Stimulated activated CD8-positive, alpha-beta memory T cell treated with anti-CD3 and anti-CD28 coated beads, Interleukin-12 subunit alpha, Interleukin-12 subunit beta, amount 100 ng/mL, for 24 hours (primary cell): ENCODE measurements around the gene LFNG.
"Not testable (repeated sequence)": the region's sequence is repeated elsewhere in the genome, so short reads cannot be mapped to it uniquely, and the experiment has no call there.

ENCODE experiments used
- DNase-seq: peaks from one replicate; pipeline ENCODE4 v3.0.0-alpha.2; 2020; ENCODE audit errors: extremely low read depth

The LFNG gene

DNA sequence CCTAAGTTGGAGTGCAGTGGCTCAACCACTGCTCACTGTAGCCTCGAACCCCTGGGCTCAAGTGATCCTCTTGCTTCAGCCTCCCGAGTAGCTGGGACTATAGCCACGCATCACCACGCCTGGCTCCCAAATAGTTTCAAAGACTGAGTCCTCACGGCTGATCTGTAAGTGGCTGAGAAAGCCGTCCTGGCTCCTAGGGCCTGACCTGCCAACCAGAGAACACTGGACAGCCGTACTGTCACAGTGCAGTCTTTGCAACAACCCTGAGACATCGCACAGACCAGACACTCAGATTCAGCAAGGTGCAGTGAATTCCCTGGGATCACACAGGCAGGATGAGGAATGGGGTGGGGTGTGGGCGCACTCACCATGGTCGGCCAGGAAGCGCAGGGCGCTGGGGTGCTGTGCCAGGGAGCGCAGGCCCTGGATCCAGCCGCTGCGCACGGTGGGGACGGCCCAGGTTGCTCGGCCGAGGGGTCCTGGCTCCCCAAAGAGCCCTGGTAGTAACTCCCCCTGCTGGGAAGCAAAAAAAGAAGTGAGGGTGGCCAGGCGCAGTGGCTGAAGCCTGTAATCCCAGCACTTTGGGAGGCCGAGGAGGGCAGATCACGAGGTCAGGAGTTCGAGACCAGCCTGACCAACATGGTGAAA, 25.1 kb downstream of the LFNG start:
- no peak for DNase-seq

DNA sequence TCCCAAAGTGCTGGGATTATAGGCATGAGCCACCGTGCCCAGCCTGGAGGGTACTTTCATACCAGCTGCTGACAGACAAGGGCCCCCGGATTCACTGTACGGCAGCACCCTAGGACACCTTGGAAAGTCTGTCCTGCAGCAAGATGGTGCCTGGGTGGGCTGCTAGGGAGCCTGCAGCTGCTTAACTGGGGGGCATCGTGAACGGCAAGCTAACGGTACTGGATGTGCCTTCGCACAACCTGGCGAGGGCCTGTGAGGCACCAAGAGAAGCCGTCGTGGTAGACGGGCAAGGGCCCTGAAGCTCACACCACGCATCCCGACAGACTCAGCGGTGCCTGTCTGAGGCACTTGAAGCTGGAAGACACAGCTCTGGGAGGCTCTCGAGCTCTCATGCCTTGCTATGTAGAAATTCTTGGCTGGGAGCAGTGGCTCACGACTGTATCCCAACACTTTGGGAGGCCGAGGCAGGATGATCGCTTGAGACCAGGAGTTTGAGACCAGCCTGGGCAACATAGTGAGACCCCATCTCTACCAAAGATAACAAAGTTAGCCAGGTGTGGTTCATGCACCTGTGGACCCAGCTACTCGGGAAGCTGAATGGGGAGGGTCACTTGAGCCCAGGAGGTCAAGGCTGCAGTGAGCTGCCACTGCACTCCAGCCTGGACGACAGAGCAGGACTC, 26.3 kb downstream of the LFNG start:
- no peak for DNase-seq

DNA sequence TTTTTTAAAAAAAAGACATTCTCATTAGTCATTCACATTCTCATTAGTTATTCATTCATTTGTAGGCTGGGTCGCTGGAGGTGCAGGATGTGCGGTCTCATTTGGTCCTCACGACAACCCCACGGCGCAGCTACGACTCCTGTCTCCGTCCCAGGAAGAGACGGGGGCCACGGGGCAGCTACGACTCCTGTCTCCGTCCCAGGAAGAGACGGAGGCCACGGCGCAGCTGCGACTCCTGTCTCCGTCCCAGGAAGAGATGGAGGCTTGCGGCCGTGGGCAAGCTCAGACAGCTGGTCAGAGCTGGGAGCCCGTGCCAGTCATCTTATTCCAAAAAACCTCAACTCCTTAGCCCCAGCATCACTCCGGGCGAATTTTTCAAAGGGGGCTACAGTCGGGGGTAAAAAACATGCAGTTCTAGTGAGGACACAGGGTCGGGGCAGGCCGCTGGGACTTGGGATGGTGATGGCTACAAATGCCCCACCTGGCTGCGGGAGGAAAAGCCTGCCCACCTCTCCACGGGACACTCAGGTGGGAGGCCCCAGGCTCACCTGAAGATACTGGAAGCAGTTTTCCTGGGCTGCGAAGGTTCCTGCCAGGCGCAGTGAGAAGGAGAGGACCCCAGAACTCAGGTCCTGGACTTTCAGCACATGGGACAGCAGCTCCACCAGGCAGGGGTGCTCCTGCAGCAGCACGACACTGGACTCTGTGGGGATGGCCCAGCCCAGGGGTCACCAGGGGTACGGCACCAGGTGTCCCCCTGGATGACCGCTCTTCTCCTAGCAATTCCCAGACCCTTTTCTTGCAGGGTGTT, 27.4 kb downstream of the LFNG start:
- no peak for DNase-seq

DNA sequence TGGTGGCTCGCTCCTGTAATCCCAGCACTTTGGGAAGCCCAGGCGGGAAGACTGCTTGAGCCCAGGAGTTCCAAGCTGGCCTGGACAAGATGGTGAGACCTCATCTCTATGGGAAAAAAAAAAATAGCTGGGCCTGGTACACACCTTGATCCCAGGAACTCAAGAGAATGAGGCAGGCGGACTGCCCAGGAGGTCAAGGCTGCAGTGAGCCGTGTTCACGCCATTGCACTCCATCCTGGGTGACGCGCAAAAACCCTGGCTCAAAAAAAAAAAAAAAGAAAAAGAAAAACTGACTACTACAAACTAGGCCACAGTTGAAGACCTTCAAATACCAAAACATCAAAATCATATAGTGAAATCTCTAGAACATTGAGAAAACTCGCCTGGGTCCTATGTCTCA, 31.8 kb downstream of the LFNG start:
- no peak for DNase-seq

DNA sequence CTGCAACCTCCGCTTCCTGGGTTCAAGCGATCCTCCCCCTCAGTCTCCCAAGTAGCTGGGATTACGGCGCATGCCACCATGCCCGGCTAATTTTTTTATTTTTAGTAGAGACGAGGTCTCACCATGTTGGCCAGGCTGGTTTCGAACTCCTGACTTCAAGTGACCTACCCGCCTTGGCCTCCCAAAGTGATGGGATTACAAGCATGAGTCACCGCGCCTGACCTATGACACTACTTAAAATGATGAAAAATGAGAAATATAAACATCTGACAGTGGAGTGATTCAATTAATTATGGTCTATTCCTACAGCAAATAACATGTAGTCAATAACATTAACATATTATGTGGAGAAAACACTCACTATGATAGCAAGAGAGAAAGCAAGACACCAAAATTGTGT, 33.5 kb downstream of the LFNG start:
- DNase-seq: no peak

DNA sequence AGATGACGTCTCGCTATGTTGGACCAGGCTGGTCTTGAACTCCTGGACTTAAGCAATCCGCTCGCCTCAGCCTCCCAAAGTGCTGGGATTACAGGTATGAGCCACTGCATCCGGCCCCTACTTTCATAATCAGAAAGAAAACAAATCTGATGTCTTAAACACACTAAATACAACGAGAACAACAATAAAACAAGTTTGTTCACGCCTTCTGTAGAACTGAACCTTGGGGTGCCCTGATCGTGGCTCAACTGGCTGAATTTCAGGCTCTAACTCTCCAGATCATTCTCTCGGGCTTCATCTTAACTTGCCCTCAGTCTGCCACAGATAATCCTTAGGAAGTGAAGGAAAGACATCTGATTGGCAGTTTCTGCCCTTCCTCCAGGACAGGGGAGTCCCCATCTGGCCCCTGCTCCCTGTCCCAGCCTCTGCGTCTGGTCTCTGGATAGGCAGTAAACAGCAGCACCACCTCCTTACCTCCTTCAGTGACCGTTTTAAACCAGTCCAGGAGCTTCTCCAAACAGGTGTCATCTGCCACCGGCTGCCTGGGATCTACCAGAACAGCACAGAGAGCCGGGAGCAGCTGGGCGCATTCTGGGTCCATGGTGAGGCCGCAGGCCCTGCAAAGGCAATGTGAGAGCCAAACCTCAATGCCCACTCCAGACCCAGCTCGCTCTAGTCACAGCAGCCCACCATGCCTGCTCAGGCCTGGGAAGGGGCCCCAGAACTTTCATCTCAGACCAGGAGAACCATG, 34.4 kb downstream of the LFNG start:
- DNase-seq: no peak

DNA sequence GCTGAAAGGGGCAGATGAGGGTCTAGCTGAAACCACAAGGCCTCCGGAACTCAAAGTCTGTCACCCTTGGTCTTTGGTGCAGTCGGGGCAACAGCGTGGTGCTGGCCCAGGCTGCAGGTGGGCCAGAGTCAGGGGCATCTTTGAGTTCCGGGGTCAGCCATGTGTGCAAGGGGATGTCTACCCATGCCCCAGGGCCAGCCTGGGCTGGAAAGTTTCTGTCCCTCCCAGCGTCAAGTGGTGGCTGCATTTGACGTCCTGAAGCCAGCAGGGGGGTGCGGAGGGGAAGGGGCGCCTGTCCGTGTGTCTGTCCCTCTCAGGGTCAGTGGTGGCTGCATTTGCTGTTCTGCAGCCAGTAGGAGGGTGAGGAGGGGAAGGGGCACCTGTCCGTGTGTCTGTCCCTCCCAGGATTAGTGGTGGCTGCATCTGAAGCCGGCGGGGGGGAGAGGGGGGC, 35.1 kb downstream of the LFNG start:
- no peak for DNase-seq

DNA sequence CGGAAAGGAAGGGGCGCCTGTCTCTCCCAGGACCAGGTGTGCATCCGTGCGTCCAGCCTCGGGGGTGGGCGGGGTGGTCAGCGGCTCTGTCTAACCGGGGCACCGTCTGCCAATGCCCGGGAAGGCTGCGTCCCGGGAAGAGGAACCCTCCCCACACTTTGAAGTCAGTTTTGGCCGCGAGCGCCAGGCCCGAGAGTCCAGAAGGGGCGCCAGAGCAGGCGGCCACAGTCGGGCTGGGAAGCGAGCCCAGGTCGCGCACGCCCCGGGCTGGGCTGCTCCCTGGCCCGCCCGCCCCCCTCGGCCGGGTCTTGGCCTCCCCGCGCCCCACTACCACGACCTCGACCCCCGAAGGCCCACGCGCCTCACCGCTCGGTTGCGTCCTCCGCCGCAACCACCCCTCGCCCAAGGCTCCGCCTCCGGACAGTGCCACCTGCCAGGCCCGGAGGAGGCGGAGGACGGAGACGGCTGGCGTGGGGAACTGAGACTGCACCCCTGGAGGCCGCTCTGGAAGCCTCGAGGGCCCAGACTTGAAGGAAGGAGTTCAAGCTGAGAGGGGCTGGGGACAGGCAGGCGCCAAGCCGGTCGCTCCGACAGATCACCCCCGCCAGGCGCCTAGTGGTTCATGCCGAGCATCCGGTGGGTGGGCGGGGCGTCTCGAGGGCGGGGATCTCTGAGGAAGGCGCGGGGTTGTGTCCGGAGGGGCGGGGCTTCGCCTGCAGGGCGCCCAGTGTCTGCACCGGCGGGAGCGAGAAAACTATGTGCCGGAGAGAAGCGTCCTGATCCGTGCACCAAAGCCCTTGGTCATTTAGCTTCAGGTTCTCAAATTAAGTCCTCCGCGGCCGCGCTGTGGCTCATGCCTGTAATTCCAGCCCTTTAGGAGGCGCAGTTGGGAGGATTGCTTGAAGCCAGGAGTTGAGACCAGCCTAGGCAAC, 35.8 kb downstream of the LFNG start, which contains the start of gene BRAT1:
BRAT1 (minus strand) TSS at position 404 of the 932 bp plus-strand sequence. CDS start 1,093 bp downstream, outside the sequence.
- DNase-seq: peak; percentile 95

DNA sequence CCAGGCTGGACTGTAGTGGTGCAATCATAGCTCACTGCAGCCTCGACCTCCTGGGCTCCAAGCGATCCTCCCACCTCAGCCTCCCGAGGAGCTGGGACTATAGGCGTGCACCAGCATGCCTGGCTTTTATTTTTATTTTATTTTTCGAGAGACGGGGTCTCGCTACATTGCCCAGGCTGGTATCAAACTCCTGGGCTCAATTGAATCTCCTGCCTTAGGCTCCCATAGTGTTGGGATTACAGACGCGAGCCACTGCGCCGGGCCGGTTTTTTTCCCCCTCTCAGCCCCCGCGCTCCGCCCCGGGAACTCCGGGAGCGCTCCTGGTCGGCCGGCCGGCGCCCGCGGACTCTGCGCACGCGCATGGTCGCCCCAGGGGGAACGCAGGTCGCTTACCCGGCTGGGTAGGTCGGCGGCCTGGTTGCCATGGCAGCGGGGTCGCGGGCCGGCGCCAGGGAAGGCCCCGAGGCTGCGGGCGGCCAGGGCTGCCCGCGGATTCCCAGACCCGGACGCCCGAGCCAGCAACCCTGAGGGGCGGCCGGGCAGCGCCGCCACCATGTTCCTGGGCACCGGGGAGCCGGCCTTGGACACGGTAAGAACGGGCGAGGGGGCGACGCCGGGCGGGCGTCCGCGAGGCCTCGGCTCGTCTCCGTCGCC, 39.2 kb downstream of the LFNG start, which contains the start of gene IQCE:
IQCE (plus strand) TSS at position 351 of the 654 bp plus-strand sequence; CDS start at position 554, 203 bp downstream.
- DNase-seq: peak; percentile 79

DNA sequence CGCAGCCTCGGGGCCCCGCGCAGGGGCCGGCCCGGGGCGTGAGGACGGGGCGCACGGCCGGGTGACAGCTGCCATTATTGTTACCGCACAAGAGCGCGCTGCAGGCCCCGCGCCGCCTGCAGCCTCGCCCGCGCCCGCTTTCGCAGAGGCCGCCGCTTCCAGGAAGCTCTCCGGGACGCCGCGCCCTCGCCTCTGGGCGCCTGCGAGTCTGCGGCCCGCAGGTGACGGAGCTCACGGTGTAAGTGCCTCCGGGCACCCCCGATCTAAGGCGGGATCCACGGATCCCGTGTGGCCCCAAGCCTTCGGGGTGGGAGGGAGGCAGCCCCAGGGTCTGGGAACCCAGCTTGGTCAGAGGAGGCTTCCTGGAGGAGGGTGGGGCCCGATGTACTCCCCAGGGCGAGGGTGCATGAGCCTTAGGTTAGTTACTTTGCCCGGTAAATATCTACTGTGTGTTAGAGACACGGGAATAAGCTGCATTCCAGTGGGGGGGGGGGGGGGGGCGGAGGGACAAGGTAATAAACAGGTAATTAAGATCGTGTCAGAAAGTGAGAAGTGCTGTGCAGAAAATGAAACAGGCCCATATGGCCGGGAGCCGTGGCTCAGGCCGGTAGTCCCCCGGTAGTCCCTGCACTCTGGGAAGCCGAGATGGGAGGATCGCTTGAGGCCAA, 39.8 kb downstream of the LFNG start:
- no peak for DNase-seq

DNA sequence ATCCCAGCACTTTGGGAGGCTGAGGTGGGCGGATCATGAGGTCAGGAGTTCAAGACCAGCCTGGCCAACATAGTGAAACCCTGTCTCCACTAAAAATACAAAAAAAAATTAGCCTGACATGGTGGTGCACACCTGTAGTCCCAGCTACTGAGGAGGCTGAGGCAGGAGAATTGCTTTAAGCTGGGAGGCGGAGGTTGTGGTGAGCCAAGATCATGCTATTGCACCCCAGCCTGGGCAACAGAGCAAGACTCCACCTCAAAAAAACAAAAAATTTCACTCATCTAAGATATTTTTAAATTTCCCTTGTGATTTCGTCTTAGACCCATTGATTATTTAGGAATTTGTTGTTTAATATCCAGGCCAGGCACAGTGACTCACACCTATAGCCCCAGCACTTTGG, 44.4 kb downstream of the LFNG start:
- not testable (repeated sequence) for DNase-seq

DNA sequence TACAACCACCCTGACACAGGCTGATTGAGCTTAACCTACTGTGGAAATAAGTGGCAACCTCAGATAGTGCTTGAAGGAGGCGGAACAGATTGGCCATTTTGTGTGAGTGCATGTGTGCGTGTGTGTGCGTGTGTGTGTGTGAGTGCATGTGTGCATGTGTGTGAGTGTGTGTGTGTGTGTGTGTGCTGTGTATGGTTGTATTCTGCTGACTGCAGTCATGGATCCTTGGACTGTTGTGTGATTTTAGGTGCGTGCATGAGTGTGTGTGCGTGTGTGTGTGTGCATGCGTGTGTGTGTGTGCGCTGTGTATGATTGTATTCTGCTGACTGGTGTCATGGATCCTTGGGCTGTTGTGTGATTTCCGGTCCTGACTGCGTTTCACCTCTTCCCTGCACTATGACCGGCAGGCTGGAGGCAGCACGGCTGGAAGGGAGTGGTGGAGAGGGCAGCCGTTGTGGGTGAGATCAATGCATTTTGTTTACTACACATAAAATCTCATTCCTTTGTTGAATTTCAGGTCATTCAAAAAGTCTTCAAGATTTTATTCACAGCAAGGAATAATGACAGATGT, 45.5 kb downstream of the LFNG start:
- DNase-seq: no peak

DNA sequence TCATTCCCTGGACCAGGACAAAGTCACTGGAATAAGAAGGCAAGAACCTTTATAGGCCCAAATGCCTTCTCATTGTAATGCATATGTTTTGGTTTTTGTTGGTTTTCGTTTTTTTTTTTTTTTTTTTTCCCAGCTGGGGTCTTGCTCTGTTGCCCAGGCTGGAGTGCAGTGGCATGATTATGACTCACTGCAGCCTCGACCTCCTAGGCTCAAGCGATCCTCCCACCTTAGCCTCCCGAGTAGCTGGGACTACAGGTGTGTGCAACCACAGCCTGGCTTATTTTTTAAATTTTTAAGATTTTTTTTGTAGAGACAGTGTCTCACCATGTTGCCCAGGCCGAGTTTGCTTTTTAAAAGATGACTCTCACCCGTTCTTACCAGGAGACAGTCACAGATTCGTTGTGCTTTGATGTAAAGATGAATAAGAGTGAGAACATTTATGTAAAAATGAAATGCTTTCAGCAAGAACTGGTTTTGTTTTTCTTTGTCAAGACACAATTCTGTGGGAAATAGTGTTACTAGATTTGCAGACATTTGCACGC, 46.8 kb downstream of the LFNG start:
- DNase-seq: no peak

DNA sequence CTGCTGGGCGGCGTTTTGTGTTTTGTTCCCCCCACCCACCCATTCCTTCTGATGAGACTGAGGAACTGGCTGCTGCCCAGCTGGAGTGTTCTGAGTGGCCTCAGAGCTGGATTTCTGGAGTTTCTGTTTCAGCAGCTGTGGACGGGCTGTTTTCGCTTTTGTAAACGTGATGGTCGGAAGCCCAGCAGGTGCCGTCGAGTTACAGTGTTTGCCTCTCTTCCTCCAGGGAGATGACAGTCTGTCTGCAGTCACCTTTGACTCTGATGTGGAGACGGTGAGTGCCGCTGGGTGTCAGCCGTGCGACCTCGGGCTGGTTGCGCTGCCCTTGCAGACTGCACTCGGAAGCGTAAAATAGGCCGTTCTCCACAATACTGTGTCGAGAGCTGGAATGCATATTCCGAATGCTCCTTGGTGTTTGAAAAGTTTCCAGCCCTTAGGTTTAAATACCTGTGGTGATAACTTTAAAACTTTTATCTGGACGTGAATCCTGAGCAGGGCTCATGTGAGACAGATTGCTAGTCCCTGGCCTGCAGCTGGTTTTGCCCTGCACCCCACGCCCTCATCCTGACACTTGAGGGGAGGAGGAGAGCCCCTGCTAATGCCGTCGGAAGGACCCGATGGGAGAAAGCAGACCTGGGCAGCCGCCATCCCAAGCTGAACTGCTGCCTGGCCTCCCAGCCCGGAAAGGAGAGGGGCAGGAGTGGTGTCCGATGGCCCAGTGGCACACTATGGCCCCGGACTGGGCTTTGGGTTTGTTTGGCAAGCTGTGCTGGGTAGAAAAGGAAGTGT, 47.5 kb downstream of the LFNG start:
- DNase-seq: no peak

DNA sequence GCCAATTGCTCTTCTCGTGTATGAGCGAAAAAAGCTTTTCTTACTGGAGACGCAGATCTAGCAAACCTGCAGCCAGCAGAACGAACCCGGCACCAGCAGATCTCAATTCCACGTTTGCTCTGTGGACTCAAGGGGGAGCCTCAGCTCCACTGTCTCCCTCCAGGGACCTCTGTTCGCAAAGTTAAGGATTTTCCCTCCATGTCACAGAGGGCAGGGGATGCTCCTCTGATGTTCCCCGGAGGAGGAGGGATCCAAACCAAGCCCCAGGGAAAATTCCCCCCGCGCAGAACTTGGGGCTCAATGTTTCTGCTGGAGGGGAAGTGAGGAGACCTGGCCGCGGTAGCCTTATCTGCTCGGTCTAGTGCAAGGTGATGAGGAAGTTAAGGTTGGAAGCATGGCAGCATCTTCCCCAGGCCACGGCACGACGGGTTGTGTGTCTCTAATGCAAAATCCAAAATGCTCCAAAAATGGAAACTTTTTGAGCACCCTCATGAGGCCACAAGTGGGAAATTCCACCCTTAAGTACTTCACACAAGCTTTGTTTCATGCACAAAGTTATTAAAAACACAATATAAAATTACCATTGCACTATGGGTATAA, 48.2 kb downstream of the LFNG start:
- no peak for DNase-seq

DNA sequence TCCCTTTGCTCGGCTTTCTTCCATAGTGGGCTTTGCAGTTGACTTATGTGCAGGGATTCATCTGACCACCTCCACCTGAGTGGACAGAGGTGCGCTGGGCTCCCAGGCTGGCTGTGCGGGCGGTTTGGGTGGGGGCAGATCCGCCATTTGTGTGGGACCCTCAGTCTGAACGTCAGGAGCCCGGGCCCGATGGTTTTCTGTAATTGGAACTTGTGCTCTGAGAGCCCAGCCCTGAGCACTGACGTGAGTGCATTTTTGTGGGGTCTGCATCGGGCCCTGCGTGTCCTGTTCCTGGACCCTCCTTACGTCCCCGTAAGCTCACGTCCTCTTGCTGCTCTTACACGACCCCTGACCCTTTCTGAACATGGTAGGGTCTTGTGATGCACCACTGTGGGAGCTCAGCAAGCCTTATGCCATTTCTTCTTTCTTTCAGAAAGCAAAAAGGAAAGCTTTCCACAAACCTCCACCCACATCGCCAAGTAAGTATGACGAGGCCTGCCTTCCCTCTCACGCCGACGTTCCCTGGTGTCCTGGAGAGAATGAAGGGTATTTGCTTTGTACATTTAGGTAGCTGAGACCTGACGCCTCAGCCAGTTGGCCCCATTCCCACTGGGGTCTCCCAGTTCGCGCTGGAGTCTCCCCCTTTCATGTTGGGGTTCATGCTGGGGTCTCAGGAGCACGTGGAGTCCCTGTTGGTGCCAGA, 49.1 kb downstream of the LFNG start:
- no peak for DNase-seq

DNA sequence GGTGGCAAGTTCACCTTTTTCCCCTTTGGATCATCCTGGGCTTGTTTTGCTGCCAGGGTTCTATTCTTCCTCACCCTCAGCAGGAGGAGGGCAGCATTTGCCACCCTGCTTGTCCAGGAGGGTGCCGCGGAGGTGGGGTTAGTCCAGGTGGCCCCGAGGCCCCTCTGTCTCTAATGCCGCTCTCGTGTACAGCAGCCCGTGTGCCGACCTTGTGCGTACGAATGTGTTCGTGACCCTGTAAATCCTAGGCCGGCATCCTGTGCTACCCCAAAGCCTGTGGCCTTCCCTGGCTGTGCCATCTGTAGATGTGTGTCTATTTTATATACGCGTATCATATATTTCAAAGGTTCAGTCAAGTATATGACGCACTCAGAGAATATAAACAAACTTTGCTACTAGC, 49.8 kb downstream of the LFNG start:
- DNase-seq: no peak
